K562 (cell line): ENCODE results near the gene NOL4L.

Experiments
- CREM ChIP-seq: IDR thresholded peaks from 2 replicates; pipeline ENCODE4 v1.6.1; 2014; ENCODE audit warnings: antibody characterized with exemption, low read depth
- ZNF232 ChIP-seq: sonication (generic); formaldehyde crosslinking; IDR thresholded peaks from 2 replicates; pipeline ENCODE4 v1.8.0; 2022; ENCODE audit warnings: mild to moderate bottlenecking, missing genetic modification reagents
- ZNF274 ChIP-seq: IDR thresholded peaks from 2 replicates; pipeline ENCODE4 v1.6.1; 2011; ENCODE audit warnings: low read depth, mild to moderate bottlenecking, low read length, moderate library complexity, borderline replicate concordance
- ZNF586 ChIP-seq: fragments of 450-650 bp; formaldehyde crosslinking; conservative IDR thresholded peaks from 2 replicates; pipeline ENCODE4 v1.4.0; 2020; ENCODE audit warnings: mild to moderate bottlenecking, moderate library complexity
- TF ChIP-seq, protein P1 (sequence below), 3 experiments: IDR thresholded peaks in 2 of 3; conservative IDR thresholded peaks in 1 of 3; 2 replicates each; pipeline ENCODE4 v1.5.1; 2011 to 2012; ENCODE audit warnings: low read length in 3 of 3, mild to moderate bottlenecking in 3 of 3, control low read depth in 2 of 3, improper control_type of control experiment in 1 of 3, inconsistent platforms in 1 of 3, low read depth in 1 of 3, mixed read lengths in 1 of 3, moderate library complexity in 1 of 3; ENCODE audit not compliant: insufficient read depth in 2 of 3

GRCh38 chr20:32474009-32474716, 111.0 kb downstream of the NOL4L start:
- TF ChIP-seq ZNF274 (no peak), ZNF232 (CRISPR knock-in tag) (no peak), ZNF586 (no peak), CREM (no peak)
- TF ChIP-seq, protein P1, sequence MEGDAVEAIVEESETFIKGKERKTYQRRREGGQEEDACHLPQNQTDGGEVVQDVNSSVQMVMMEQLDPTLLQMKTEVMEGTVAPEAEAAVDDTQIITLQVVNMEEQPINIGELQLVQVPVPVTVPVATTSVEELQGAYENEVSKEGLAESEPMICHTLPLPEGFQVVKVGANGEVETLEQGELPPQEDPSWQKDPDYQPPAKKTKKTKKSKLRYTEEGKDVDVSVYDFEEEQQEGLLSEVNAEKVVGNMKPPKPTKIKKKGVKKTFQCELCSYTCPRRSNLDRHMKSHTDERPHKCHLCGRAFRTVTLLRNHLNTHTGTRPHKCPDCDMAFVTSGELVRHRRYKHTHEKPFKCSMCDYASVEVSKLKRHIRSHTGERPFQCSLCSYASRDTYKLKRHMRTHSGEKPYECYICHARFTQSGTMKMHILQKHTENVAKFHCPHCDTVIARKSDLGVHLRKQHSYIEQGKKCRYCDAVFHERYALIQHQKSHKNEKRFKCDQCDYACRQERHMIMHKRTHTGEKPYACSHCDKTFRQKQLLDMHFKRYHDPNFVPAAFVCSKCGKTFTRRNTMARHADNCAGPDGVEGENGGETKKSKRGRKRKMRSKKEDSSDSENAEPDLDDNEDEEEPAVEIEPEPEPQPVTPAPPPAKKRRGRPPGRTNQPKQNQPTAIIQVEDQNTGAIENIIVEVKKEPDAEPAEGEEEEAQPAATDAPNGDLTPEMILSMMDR (IDR thresholded peaks at IDR 0.05 in 2 of 3, conservative IDR thresholded peaks at IDR 0.05 in 1 of 3; ENCODE audit: insufficient read depth in 2 of 3, low read depth in 1 of 3, low read length in 3 of 3): no peak
